Upper lobe of right lung (tissue), 1 donor: Measurements from ENCODE around the gene PLXDC1. TPM values are rescaled to one million over a fixed set of nuclear protein-coding genes. Genes with fewer than 3 reads are reported as not detected.

Source experiments
- ATAC-seq: fragments of 200-7000 bp; cut with Tn5 transposase; one replicate; pipeline ENCODE4 v1.9.1; 2020; ENCODE audit warnings: mild to moderate bottlenecking, moderate library complexity
- DNase-seq: peaks from one replicate; pipeline ENCODE4 v3.0.0-alpha.2; 2020
- H3K27ac ChIP-seq: fragments of 200-600 bp; one replicate; pipeline ENCODE4 v1.8.0; 2022
- H3K27me3 ChIP-seq: fragments of 200-600 bp; one replicate; pipeline ENCODE4 v1.8.0; 2022; ENCODE audit warnings: mild to moderate bottlenecking
- H3K36me3 ChIP-seq: fragments of 200-600 bp; one replicate; pipeline ENCODE4 v1.8.0; 2022
- H3K4me1 ChIP-seq: fragments of 200-600 bp; one replicate; pipeline ENCODE4 v1.8.0; 2022
- H3K4me3 ChIP-seq: fragments of 200-600 bp; one replicate; pipeline ENCODE4 v1.8.0; 2022; ENCODE audit warnings: mild to moderate bottlenecking
- H3K9me3 ChIP-seq: fragments of 200-600 bp; one replicate; pipeline ENCODE4 v1.8.0; 2022
- CTCF ChIP-seq: fragments of 200-600 bp; IDR thresholded peaks from one replicate; pipeline ENCODE4 v1.8.0; 2022; ENCODE audit warnings: antibody characterized with exemption
- intact Hi-C: fragments of 100-400 bp; cut with DNase I; formaldehyde crosslinking; loops from one replicate; pipeline ENCODE4 v1.11.0; 2022
- total RNA-seq: library from RNA; stranded (reverse); fragmentation: NEBNext Ultra II Directional; extraction: Animal tissue kit (Norgen Biotek cat#: 25700); gene quantifications from one replicate; pipeline ENCODE4 v1.2.1, GENCODE V29; 2021
- donor health status: DM: no; HTN: yes; CAD: no; lungs with severe emphysema.

PLXDC1 gene
- total RNA-seq, 1 donor from 2014 or later = 14.4 TPM

GRCh38 chr17:39194985-39195524 lies 43.6 kb upstream of the PLXDC1 start:
- no peak for TF ChIP-seq CTCF
- H3K4me3 ChIP-seq = peak overlapping the region; percentile 85
- no peaks in the 10 kb centered on the region for H3K27me3 ChIP-seq
- H3K27ac ChIP-seq = peak overlapping the region; percentile 75
- DNase-seq (no peak), ATAC-seq (no peak)
- peaks cover 34% of the 10 kb centered on the region for H3K4me1 ChIP-seq
- H3K36me3 ChIP-seq = peaks cover 35% of the 10 kb centered on the region
- H3K9me3 ChIP-seq = no peaks in the 10 kb centered on the region
- intact Hi-C loops = no loop called here

- ATAC-seq (peak; percentile 34), DNase-seq (peak; percentile 79)
- peak overlapping the region; percentile 85 for H3K4me3 ChIP-seq
- intact Hi-C loops = no loop called here
- no peaks in the 10 kb centered on the region for H3K27me3 ChIP-seq
- H3K36me3 ChIP-seq = peaks cover 38% of the 10 kb centered on the region
- no peaks in the 10 kb centered on the region for H3K9me3 ChIP-seq
- TF ChIP-seq CTCF = no peak
- H3K27ac ChIP-seq = no peak overlapping the region
- peaks cover 33% of the 10 kb centered on the region for H3K4me1 ChIP-seq
Observed at GRCh38 chr17:39194089-39194984, 42.9 kb upstream of the PLXDC1 start.

GRCh38 chr17:39193346-39193745 lies 41.9 kb upstream of the PLXDC1 start:
- Histone ChIP-seq H3K36me3 (peaks cover 46% of the 10 kb centered on the region), H3K9me3 (no peaks in the 10 kb centered on the region), H3K27ac (no peak overlapping the region), H3K27me3 (no peaks in the 10 kb centered on the region), H3K4me1 (peaks cover 25% of the 10 kb centered on the region), H3K4me3 (no peak overlapping the region)
- DNase-seq (no peak), ATAC-seq (no peak)
- no peak for TF ChIP-seq CTCF
- intact Hi-C loops = no loop called here

GRCh38 chr17:39192901-39193300 lies 41.5 kb upstream of the PLXDC1 start:
- ATAC-seq (no peak), DNase-seq (no peak)
- Histone ChIP-seq H3K4me3 (no peak overlapping the region), H3K36me3 (peaks cover 50% of the 10 kb centered on the region), H3K4me1 (peaks cover 25% of the 10 kb centered on the region), H3K27ac (no peak overlapping the region), H3K9me3 (no peaks in the 10 kb centered on the region), H3K27me3 (no peaks in the 10 kb centered on the region)
- no peak for TF ChIP-seq CTCF
- intact Hi-C loops = no loop called here

- no peak for TF ChIP-seq CTCF
- Histone ChIP-seq H3K27me3 (no peaks in the 10 kb centered on the region), H3K36me3 (peaks cover 60% of the 10 kb centered on the region), H3K4me1 (peaks cover 25% of the 10 kb centered on the region), H3K4me3 (no peak overlapping the region), H3K9me3 (no peaks in the 10 kb centered on the region), H3K27ac (no peak overlapping the region)
- intact Hi-C loops = no loop called here
- ATAC-seq (no peak), DNase-seq (no peak)
Observed at GRCh38 chr17:39191750-39192510, 40.5 kb upstream of the PLXDC1 start.
